GM12801 (cell line): Measurements from ENCODE around the gene RPL28.

Experiments used
- CTCF ChIP-seq: IDR thresholded peaks from one replicate; pipeline ENCODE4 v1.5.1; 2011; ENCODE audit warnings: control low read depth; ENCODE audit not compliant: insufficient read length; ENCODE audit errors: extremely low read depth

Gene RPL28

GRCh38 chr19:55354698-55355212 is 31.0 kb upstream of the RPL28 start, which contains the start of gene COX6B2:
TSS of gene COX6B2 (minus strand) at chr19:55354719. CDS start at chr19:55354521, 198 bp downstream.
- no peak for TF ChIP-seq CTCF

DNA sequence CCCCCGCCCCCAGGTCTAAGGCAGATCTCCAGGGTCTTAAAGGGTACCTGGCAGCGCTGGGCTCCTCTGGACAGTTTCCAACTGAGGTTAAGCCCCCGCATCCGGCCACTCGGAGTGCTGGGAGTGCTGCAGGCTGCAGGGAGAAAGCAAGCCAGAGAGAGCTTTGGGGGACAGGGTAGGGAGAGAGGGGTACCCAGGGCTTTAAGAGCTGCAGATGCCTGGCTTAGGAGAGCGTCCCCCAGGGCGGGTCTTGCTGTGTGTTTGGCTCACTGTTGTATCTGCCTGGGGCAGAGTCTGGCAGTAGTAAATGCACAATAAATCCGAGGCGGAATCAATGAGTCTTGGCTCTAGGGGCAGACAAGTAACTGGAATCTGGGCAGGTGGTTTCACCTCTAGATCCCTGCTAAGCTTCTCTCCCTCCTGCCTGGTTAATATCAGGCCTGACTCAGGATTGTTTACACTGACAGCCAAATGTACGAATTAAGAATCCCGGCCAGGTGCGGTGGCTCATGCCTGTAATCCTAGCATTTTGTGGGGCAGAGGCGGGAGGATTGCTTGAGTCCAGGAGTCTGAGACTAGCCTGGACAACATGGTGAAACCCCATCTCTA is 30.4 kb upstream of the RPL28 start:
- TF ChIP-seq CTCF = no peak

DNA sequence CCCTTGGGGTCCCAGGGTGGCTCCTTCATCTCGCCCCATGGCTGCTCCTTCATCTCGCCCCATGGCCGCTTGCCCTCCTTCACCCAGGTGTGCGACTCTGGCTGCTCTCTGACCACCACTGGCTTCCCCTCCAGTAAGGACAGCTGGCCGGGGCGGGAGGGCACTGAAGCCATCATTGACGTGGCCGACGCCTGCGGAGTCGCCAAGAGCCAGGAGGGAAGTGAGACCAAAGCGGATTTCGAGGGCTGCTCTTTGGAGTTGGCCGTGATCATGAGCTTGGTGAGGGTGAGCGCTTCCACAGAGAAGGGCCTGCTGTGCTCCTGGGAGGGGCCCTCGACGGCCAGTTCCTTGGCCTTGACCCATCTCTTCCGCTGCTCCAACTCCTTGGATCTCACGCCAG is 27.2 kb upstream of the RPL28 start:
- TF ChIP-seq CTCF = no peak

DNA sequence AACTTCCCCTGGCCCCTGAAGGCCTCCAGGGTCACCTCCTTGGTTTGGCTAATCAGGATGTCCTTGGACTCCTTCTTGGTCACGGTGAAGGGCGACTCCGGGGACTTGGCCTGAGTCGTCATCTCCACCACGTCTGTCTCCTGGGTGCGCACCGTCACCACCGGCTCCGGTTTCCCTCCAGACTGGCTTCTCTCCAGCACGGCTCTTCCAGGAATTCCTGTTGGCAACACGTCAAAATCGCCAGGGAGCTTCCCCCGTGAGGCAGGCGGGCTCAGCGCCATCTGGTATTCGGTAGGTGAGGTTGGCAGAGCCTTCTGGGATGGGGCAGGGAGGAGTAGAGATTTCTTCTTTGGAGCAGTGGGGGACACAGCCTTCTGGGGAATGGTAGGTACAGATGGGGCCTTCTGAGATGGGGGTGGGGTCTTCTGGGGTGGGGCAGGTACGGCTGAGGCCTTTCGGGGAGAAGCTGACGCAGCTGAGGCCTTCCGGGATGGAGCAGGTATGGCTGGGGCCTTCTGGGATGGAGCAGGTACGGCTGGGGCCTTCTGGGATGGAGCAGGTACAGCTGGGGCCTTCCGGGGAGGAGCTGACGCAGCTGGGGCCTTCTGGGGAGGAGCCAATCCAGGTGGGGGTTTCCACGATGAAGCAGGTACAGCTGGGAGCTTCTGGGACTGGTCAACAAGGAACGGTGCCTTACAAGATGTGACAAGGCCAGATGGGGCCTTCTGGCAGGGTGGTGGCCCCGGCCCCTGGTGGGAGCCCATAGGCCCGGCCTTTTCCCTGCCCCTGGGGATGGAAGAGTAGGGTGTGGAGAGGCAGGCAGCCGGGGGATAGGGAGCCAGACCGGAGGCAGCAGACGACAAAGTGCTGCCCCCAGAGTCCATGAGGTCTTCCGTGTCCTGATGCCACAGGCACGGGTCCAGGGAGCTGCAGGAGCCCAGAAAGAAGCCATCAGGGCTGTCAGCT is 26.5 kb upstream of the RPL28 start:
- TF ChIP-seq CTCF = no peak

DNA sequence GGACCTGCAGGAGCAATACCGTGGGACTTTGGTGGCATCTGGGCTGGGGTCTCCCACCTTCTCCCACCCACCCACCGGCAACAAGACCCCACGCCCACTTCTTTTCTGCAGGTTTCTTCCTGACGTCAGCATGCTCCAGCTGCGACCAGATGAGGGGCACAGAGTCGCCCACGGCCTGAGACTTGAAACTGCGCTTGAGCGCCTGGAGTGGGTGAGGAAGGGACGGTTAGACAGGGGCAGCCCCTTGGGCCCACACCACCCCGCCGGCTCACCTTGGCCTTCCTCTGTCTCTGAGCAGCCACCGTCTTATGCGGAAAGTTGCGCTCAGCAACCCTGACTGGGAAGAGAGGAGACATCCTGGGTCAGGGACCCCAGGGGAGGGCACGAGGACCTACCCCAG is 24.8 kb upstream of the RPL28 start:
- TF ChIP-seq CTCF = no peak

DNA sequence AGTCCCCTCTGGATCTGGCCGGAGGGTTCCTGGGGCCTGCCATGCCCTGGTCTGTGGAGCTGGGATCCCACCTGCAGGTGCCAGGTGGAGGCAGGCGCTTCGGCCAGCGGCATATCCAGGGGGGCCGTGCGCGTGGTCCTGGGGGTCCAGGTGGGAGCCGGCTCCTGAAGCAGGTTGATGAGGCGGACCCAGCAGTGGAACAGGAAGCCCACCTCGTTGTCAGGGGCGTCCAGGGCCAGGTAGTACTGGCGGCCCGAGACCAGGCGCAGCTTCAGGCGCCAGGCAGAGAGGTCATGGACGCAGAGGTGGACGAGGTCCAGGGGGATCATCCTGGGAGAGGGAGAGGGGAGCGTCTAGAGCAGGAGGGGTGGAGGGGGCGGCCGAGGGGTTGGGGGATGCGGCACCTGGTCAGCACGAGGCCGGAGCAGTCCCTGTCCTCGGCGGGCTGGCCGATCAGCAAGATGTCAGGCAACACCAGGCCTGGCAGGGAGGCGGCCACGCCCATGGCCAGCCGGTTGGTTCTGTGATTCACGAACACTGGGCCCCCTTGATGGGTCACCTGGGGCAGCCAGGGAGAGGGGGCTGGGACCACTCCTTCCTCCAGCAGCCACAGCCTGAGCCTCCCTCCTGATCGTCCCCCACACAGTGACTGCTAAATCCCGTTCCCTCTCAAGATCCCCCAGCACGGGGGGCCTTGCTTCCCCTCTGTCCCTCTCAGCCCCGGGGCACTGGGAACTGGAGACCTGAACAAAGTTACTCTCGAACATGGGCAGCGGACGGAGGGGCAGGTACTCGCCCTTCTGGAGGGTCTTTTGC is 23.4 kb upstream of the RPL28 start:
- TF ChIP-seq CTCF = no peak
